Right renal pelvis (tissue), 4 donors: ENCODE data around the gene ABHD4. TPM values are rescaled to one million over a fixed set of nuclear protein-coding genes. Genes with fewer than 3 reads are reported as not detected.
"Not testable (repeated sequence)": the region's sequence is repeated elsewhere in the genome, so short reads cannot be mapped to it uniquely, and the experiment has no call there.

Experiments
- DNase-seq, 4 donors: peaks; one replicate each; pipeline ENCODE4 v3.0.0-alpha.2; 2013; ENCODE audit warnings: low read depth in 4 of 4, low spot score in 3 of 4, missing footprints in 1 of 4
- polyA plus RNA-seq, 4 donors: library from polyadenylated mRNA; unstranded; fragments of 120-200 nt; gene quantifications; one replicate each; pipeline ENCODE4 v1.2.1, GENCODE V29; 2013; ENCODE audit not compliant: insufficient read length in 4 of 4

The ABHD4 gene
- polyA plus RNA-seq, 4 donors, result 46.6 to 57.1 (median 52.7) TPM

DNA sequence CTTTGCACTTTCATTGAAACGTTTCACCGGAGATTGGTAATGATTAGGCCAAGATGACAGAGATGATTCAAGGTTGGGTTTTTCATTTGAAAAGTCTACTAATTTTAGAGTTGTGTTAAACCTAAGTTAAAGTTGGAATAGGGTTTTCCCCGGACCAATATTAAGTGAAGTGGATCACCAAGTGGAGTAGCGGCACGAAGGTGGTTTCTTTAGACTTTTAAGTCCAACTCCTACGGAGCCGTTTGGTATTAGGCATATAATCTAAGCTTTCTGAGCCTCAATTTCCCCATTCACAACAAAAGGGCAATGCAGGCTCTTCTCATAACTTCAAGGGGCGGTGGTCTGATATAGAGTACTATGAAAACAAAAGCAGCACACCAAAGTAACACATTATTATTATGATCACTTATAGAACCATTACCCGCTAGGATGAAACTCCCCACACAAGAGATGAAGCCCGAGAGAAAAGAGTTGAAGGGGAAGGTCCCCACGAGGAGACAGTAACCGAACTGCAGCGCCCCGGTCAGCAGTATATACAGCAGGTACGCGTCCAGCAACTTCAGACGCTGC lies 9.5 kb upstream of the ABHD4 start:
- no peak for DNase-seq

DNA sequence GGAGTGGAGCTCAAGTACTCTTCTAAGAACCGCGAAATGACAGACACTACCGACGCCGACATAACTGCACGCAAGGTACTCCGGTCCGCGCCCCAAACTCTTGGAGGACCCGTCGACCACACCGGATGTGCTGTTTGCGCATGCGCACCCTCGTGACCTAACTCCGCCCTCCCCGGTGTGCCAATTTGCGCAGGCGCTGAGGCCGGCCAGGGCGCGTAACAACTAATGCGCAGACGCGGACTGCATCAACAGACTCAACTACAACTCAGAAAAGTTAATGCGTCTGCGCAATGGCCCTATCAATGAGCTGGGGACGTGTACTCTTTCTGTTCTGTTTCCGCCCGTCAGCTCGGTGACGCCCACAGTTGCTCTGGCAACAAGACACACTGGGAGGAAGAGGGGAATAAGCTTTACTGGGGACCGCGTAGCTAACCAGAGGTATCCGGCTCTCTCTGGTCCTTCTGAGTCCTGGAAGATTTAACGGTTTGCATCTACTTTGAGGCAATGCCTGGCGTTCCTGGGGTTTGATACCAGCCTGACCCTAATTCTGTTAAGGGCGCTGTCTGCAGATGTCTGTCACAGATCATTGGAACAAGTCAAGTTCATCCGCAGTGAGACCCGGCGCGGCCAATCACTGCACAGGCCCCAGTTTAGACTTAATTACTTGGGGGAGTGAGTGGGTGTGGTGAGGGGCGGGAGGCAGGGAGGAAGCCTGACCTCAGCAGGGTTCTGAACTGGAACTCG lies 8.8 kb upstream of the ABHD4 start, which contains the start of gene DAD1:
Gene DAD1, minus strand, starts transcription at position 129 of the 744 bp plus-strand sequence. Its CDS starts 67 bp downstream, at position 62.
- peak; percentile 99 for DNase-seq

DNA sequence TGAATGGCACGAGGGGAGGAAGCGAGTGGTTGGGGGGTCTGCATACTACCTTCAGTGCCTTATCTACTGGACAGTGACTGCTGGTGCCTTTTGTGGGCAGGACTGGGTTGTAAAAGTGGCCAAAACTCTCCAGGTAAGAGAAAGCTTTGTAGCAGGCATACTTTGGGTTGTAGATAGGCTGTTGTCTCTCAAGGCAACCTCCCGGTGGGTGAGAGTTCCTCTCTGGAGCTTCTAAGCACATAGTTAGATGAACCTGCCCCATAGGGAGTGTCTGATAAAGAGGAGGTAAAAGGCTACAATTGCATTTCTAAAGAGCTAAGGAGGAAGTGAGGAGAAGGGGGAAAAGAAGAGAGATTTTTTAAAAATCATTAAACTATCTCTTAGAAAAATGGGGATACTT lies 4.9 kb upstream of the ABHD4 start:
- DNase-seq, result no peak

DNA sequence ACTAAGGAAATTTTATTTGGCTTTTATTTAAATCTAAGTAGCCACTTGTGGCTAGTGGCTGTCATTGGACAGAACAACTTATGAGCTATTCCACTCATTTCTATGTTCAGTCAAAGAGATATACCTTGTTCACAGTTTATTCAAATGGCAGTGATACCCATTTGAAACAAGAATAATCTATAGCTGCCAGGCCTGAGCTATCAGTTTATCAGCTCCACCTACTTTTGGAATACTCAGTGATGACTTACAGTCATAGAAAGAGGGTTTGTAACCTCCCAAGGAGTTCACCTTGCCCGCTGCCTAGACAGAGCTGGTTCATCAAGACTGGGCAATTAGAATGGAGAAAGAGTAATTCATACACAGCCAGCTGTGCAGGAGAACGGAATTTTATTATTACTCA lies 4.5 kb upstream of the ABHD4 start:
- no peak for DNase-seq

DNA sequence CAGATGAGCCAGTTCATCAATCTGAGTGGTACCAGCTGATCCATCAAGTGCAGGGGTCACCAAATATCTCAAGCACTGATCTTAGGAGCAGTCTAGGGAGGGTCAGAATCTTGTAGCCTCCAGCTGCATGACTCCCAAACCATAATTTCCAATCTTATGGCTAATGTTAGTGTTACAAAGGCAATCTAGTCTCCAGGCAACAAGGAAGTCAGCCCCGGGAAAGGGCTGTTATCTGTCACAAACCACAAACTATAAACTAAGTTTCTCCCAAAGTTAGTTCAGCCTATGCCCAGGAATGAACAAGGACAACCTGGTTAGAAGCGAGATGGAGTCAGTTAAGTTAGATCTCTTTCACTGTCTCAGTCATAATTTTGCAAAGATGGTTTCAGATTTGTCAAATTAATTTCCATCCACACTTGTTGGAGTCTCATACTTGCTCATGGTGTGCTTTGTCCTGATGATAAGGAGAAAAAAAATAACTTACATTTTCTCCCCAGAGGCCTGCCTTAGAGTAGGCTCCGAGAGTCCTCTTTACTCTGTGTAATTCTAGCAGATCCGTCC lies 3.9 kb upstream of the ABHD4 start:
- DNase-seq, result no peak

DNA sequence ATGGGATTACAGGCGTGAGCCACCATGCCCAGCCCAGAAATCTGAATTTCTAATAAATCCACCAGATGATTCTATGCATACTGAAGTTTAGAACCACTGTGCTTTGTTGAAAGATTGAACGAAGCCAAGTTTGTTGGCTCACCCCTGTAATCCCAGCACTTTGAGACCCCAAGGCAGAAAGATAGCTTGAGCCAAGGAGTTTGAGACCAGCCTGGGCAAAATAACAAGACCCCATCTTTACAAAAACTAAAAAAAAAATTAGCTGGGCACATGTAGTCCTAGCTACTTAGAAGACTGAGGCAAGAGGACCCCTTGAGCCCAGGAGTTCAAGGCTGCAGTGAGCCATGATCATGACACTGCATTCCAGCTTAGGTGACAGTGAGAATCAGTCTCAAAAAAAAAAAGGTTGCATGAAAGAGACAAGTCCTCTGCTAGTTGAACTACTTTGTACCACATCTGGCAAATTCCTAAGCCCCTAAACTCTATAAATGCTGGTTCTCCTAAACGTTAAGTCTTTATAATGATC lies 1.7 kb upstream of the ABHD4 start:
- DNase-seq, result no peak

DNA sequence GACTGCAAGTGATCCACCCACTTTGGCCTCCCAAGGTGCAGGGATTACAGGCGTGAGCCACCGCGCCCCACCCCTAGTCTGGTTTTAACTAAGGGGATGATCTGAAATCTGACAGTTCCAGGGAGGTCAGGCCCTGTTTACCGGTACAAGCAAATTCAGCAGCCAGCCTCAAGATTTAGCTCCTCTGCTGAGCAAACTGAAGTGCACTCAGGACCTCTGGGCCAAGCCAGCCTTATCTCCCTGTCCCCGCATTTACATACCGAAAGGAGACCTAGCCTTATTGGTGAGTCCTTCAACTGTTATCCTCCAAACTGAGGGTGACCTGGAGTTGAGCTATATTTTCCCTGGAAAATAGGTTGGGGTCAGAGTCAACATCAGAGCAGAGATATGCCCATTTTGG lies 835 bp upstream of the ABHD4 start:
- DNase-seq, result no peak

DNA sequence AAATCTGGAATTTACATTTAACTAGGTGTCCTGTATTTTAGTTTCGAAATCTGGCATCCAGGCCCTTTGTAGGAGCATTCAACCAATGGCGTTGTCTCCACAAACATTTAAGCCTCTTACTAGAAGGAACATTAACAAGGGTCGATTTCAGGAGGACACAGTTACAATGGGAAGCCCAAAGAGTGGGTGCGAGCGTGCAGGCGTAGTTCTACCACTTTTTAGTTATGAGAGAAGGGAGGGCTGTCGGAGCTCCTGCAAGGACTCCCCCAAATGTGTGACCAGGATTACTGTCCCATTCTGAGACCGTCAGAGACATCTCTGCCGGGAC lies 365 bp upstream of the ABHD4 start:
- DNase-seq, result no peak

DNA sequence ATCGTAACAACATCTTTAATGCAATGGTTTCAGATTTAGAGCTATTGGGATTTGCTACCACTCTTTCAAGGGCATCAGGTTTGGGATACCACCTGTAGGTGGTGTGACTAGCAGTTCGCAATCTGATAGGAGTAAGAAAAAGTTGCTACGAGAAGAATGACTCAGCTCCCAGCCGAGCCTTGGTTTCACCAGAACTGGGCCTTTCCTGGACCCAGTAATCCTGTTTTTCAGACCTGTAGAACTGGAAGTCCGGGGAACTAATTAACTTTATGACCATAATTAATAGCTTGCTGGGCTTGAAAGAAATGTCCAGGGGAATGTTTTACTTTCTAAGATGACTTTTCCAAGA lies 770 bp downstream of the ABHD4 start:
- DNase-seq, result peak in 1 of 4 donors; percentile 43

DNA sequence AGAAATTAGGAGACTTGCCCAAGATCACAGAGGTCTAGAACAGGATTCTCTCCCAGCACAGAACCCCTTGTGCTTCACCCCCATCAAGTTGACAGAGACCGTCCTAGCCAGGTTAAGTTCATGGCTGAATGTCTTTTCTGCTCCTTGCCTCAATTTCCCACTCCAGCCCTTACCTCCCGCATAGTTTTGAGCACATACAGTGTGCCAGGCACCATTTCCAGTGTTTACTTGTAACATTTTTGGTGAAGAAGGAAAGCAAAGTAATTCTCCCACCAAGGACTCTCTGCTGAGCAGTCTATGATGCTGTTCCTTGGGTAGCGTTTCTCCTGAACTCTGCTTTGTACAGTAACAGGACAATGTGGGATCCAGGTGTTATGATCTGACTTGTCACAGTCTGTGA lies 1.2 kb downstream of the ABHD4 start:
- DNase-seq, result no peak

DNA sequence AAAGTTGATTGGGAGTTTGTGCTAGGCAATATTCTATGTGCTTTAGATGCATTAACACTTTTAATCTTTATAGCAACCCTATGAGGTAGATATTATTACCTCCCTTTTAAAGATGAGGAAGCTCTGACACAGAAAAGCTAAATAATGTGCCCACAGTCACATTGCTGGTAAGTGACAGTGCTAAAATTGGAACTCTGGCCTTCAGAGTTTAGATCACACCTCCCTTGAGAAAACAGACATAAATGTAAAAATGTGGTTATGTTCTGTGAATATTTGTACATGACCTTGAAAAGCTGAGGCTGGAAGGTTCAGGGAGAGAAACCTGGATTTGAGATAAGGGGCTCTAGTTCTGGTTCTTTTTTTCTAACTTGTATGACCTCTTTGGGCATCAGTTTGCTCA lies 1.9 kb downstream of the ABHD4 start:
- DNase-seq, result no peak

DNA sequence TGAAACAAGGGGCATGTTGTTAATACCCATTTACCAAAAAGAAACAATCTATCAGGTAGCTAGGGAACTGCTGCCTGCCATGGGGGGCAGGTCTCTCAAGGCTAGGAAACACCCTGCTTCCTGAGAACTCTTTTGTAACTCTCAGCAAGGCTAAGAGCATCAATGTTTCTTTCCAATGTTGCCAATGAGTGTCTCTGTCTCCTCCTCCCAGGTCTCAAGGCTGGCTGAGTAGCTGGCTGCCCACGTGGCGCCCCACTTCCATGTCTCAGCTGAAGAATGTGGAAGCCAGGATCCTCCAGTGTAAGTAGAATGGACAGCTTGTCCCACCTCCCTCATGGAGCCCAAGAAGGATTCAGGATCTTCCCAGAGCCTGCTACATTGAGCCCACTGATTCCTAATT lies 3.4 kb downstream of the ABHD4 start:
- DNase-seq, result no peak

DNA sequence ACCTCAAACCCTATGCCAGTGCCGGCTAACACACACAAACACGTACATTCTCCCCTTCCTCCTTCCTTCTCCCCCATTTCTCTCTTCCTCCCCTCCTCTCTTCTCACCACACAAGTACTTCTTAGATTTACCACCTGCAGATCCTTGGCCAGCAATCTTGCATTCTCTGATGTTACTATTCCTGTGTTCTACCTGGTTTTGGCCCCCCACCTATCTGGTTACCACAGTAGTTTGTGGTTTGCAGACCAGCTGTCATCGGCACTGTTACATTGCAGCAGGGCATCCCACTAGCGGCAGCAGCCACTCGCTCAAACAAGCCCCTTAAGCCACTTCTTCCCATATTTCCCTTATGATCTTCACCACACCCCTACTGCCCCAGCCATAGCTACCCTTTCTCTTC lies 3.9 kb downstream of the ABHD4 start:
- DNase-seq, result no peak

DNA sequence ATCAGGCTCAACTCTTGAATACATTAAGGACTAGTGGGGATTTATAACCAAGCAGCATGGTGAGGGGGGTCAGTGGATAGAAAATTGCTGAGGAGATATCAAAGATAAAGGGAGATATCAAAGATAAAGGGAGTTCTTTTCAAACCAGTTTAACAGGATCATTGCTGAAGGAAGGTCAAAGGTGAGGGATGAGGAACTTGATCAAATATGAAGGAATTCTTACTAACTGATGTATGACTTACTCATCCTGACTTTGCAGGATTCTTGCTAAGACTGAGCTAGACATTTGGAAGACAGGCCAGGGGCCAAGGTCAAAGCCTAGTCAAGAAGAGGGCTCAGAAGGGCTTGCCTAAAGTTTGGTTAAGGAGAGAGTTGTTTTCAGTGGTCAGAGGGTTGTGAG lies 4.8 kb downstream of the ABHD4 start:
- no peak for DNase-seq

DNA sequence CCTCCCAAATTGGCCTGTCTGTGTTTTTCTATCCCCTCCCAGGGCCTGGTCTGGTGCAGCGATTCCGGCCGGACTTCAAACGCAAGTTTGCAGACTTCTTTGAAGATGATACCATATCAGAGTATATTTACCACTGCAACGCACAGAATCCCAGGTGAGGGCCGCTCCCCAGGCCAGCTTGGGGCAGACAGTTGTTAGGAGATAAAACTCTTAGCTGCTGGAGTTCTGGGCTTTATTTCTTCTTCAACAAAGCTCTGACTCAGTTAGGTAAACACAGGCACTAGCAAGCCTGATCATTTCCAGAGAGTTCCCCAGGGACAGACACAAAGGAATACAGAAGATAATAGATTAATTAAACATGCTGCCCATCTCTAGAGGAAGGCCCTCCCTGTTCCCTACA lies 8.3 kb downstream of the ABHD4 start:
- DNase-seq, result no peak

DNA sequence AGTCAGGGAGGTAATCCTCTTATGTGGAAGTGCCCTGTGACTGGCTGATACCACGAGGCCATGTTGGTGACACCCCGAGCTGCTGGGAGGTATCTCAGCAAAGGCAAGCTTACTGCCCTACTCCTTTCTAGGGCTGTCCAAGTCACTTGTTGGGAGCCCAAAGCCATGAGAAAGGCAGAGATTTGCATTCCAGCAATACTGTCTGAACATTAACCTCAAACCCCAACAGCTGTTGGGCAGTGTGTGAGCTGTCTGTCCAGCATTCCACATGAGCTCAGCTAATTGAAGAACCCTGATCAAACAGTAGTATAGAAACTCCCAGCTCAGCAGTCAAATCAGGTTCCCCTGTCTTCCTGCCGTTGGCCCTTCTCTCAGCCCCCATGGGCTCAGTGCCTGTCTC lies 9.2 kb downstream of the ABHD4 start:
- DNase-seq, result no peak

DNA sequence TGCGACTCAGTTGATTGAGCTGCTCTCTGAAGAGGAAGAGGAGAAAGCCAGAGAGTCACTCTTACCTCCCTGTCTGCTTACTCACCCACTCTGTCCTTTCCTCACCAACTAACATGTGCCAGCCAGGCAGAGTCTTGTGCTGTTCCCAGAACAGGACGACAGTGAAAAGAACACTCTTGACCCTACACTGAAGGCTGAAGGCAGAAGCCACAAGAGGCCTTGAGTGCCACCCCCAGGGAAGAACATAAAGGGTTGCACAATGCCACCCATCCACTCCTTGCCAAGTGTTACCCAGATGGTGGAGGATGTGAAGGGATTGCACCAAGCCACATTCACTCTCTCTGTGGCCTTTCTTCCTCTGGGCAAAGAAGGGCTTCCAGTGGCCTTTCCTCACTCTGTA lies 12.8 kb downstream of the ABHD4 start:
- no peak for DNase-seq

DNA sequence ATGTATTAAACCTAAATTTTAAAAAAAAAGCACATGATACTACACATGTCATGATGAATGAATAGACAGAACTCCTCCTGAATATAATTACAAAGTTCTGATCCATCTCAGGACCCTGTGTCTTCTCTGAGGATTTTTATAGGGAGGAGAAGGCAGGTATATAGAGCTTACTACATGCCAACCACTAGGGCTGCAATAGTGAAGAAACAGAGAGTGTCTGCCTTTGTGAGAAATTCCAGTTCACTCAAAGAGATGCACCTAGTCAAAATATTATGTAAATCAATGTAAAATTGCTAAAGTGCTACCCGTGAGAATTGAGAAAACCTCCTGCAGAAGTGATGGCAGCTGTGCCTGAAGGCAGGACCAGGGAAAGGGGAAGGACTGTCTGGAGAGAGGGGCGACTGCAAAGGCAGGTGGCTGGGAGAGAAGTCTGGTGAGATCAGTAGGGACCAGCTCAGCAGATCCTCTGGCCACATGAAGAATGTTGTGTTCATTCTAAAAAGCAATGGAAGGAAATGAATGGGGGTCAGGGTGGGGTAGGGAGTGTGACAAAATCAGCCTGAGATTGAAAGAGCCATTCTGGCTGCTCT lies 15.1 kb downstream of the ABHD4 start:
- DNase-seq, result no peak

DNA sequence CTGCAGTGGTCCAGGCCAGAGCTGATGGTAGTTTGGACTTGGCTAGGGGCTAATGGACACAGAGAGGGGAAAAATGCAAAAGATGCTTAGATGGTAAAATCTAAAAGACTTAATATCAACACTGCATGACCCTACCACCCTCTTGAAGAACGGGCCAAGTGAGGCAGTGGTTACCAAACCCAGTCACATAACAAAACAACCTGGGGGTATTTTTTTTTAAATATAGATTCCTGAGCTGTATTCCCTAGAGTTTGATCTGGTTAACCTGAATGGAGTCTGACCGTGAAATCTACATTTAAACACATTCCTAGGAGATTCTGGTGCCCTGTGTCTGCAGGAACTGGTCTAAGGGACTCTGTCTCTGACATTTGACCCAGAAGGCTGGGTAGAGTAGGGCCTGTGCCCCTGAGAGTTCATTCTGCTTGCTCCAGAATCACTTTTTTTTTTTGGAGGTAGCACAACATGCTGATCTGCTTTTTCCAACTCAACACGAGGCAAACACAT lies 15.7 kb downstream of the ABHD4 start:
- DNase-seq, result no peak

DNA sequence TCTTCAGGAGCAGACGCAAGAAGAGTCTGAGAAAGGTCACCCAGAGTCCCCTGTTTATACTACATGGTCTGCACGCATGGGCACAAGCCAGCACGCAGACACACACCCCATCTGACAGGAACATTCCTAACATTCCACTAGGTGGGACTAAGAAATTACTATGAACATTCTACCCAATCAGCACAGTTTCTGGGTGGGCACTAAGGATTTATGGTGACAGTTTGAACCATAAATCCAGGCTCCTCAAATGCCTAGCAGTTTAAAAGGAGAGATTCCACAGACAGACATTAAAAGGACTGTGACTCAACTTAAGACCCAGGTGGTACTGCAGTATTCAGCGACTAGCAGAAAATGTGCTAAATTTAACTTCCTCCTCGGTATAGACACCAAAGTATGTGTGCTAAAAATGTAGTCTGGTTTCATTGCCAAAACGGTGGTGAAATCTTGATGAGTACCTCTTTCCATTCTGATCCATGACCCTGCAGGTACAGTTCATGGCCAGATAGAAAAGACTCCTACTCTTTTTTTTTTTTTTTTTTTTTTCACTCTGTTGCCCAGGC lies 16.2 kb downstream of the ABHD4 start:
- DNase-seq, result peak; percentile 58 to 79 (median 69)

DNA sequence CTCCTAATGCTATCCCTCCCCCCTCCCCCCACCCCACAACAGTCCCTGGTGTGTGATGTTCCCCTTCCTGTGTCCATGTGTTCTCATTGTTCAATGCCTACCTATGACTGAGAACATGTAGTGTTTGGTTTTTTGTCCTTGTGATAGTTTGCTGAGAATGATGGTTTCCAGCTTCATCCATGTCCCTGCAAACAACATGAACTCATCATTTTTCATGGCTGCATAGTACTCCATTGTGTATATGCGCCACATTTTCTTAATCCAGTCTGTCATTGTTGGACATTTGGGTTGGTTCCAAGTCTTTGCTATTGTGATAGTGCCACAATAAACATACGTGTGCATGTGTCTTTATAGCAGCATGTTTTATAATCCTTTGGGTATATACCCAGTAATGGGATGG lies 17.7 kb downstream of the ABHD4 start:
- DNase-seq, result not testable (repeated sequence)
